ENCODE results near the gene MYH1.

GRCh38 chr17:10521949-10522348 lies 3.6 kb upstream of the MYH1 start:
- TF ChIP-seq, protein P1, sequence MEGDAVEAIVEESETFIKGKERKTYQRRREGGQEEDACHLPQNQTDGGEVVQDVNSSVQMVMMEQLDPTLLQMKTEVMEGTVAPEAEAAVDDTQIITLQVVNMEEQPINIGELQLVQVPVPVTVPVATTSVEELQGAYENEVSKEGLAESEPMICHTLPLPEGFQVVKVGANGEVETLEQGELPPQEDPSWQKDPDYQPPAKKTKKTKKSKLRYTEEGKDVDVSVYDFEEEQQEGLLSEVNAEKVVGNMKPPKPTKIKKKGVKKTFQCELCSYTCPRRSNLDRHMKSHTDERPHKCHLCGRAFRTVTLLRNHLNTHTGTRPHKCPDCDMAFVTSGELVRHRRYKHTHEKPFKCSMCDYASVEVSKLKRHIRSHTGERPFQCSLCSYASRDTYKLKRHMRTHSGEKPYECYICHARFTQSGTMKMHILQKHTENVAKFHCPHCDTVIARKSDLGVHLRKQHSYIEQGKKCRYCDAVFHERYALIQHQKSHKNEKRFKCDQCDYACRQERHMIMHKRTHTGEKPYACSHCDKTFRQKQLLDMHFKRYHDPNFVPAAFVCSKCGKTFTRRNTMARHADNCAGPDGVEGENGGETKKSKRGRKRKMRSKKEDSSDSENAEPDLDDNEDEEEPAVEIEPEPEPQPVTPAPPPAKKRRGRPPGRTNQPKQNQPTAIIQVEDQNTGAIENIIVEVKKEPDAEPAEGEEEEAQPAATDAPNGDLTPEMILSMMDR (IDR thresholded peaks at IDR 0.05), result no peak
- no peak for TF ChIP-seq POLR2A (IDR thresholded peaks at IDR 0.05)

Data from testis (tissue), 2 donors.